ENCODE measurements around the gene MAP1LC3A.

MAP1LC3A gene

DNA sequence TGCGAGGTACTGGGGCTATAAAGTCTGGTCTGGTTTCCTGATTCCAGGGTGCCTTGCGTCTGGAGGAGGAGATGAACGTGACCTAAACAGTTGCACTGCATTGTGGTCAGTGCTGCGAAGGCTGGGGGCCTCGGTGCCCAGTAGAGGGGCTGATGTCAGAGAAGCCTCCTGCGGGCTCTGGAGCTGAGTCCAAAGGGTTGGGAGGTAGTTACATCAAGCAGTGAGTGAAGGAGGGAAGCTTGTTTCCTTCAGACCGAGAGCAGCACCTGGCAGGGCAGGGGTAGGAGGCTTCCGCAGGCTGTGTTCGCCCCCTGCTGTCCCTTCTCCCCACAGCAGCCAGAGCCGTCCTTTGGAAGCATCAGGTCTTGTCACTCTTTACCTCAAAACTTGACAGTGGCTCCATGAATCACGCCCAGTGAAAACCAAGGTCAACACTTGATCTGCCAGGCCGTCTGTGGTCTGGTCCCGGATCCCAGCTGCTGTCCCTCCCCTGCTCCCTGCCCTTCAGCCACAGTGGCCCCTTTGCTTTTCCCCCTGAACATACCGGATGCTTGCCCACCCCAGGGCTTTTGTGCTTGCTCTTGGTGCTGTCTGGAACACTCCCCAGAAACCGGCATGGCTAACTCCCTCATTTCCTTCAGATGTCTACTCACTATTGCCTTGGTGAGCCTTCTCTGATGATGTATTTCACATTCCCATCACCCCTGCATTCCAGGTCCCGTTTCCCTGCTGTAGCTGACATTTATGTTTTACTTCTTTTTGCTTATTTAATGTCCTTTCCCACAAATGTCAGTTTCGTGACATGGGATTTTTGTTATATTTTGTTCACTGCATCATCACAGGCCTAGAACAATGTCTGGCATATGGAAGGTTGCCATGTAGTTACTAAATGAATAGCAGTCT lies 35.3 kb upstream of the MAP1LC3A start:
- Mint-ChIP-seq H3K36me3 (ENCODE audit: low read depth) (peaks cover 33% of the 10 kb centered on the region), H3K27ac (no peak overlapping the region), H3K27me3 (ENCODE audit: low read depth) (no peaks in the 10 kb centered on the region), H3K9me3 (no peaks in the 10 kb centered on the region), H3K4me1 (ENCODE audit: low read depth) (peaks cover 10% of the 10 kb centered on the region), H3K4me3 (no peak overlapping the region)
- DNase-seq (ENCODE audit: low spot score) = peak; percentile 13

DNA sequence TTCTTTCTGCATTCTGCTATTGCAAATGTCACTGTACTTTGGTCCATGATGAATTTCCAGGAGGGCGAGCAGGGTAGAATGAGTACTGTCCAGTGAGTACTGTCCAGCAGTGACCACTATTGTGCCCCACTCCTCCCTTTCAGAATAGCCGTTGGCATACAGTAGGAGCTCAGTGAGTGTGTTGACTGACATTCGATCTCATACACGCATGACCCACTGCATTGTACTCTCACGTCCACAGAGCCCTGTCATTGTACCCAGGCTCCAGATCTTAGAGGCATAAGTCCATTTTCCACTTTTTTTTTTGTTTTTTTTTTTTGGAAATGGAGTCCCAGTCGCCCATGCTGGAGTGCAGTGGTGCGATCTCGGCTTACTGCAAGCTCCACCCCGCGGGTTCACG lies 34.1 kb upstream of the MAP1LC3A start:
- DNase-seq (ENCODE audit: low spot score) = no peak
- Mint-ChIP-seq H3K27me3 (ENCODE audit: low read depth) (no peaks in the 10 kb centered on the region), H3K27ac (no peak overlapping the region), H3K36me3 (ENCODE audit: low read depth) (peaks cover 39% of the 10 kb centered on the region), H3K4me1 (ENCODE audit: low read depth) (peaks cover 4% of the 10 kb centered on the region), H3K9me3 (no peaks in the 10 kb centered on the region), H3K4me3 (no peak overlapping the region)

DNA sequence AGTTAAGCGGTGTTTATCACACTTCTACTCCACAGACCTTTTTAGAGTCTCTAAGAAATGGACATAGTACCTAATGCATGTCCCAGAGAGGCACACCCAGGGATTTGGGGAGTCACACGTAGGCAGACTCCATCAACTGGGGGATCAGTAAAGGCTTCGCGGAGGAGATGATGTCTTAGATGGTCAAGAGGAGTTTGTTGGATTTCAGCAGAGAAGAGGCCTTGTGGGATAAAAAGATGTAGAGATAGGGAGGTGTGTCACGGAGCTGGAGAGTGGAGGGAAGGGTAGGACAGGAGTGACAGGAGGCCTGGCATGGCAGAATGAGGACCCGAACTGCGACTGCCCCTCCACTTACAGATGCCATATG lies 33.2 kb upstream of the MAP1LC3A start:
- no peak overlapping the region for H3K27ac Mint-ChIP-seq
- no peaks in the 10 kb centered on the region for H3K9me3 Mint-ChIP-seq
- H3K27me3 Mint-ChIP-seq (ENCODE audit: low read depth) = no peaks in the 10 kb centered on the region
- no peak for DNase-seq (ENCODE audit: low spot score)
- peaks cover 42% of the 10 kb centered on the region for H3K36me3 Mint-ChIP-seq (ENCODE audit: low read depth)
- H3K4me1 Mint-ChIP-seq (ENCODE audit: low read depth) = peaks cover 4% of the 10 kb centered on the region
- H3K4me3 Mint-ChIP-seq = no peak overlapping the region

DNA sequence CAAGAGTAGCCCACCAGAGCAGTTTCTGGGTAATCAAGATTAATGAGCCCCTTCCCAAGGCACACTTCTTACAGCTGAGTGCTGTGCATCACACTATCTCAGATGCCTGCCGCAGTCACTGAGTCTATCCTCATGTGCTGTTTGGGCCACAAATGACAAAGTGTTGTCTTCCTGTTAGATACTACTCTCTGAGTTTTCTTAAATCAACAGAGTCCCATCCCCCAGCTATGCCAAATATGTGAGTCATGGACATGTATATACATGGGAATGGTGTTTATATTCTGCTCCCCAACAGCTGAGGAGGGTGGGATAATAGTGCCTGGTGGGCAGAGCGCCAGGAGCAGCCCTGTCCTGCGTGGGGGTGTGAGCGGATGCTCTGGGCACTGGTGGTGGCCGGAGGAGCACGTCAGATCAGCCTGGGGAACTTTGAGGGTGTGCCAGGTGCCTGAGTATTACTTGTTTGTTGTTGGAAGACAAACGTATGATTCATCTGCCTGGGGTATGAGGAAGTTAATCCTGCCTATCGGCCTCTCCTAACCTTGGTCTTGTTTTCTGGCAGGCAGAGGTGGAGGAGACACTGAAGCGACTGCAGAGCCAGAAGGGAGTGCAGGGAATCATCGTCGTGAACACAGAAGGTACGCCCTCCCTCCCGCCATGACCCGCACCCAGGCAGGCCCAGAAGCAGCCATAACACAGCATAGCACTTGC lies 32.7 kb upstream of the MAP1LC3A start:
- peaks cover 4% of the 10 kb centered on the region for H3K4me1 Mint-ChIP-seq (ENCODE audit: low read depth)
- no peak overlapping the region for H3K27ac Mint-ChIP-seq
- H3K4me3 Mint-ChIP-seq = no peak overlapping the region
- no peaks in the 10 kb centered on the region for H3K9me3 Mint-ChIP-seq
- H3K36me3 Mint-ChIP-seq (ENCODE audit: low read depth) = peaks cover 45% of the 10 kb centered on the region
- DNase-seq (ENCODE audit: low spot score) = no peak
- H3K27me3 Mint-ChIP-seq (ENCODE audit: low read depth) = no peaks in the 10 kb centered on the region

DNA sequence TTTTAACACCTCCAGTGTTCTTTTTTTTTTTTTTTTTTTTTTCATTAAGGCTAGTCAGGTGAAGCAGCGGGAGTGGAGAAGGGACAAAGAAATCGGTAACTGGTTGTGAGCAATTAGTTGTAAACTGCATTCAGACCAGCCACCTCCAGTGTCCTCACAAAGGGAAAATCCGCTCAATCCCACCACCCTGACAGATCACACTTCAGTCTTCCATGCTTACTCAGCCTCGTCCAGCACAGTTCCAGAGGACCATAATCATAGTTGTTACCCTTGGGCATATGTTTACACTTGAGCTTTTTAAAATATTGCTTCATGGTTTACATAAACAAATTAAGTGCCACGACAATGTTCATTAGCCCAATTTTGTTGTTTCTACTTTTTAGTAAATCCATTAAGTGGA lies 32.1 kb upstream of the MAP1LC3A start:
- Mint-ChIP-seq H3K4me1 (ENCODE audit: low read depth) (peaks cover 4% of the 10 kb centered on the region), H3K27me3 (ENCODE audit: low read depth) (no peaks in the 10 kb centered on the region), H3K36me3 (ENCODE audit: low read depth) (peaks cover 47% of the 10 kb centered on the region), H3K4me3 (no peak overlapping the region), H3K9me3 (no peaks in the 10 kb centered on the region), H3K27ac (no peak overlapping the region)
- DNase-seq (ENCODE audit: low spot score) = no peak

DNA sequence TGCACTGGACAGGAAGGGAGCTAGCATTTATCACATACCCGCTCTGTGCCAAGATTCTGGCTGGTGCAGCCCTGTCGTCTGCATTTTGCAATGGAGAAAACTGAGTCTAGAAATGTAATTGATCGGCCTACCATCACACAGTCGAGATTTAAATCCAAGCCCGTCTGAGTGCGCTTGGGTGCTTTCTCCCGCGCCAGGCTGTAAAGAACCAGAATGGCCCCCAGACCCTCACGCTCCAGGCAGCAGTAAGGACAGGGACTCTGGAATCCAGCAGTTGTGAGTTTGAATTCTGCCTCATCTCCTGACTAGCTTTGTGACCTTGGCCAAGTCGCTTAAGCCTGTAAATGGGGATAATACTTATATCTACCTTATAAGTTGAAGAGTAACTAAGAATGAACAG lies 31.5 kb upstream of the MAP1LC3A start:
- Mint-ChIP-seq H3K27ac (no peak overlapping the region), H3K27me3 (ENCODE audit: low read depth) (no peaks in the 10 kb centered on the region), H3K9me3 (no peaks in the 10 kb centered on the region), H3K36me3 (ENCODE audit: low read depth) (peaks cover 47% of the 10 kb centered on the region), H3K4me1 (ENCODE audit: low read depth) (peaks cover 3% of the 10 kb centered on the region), H3K4me3 (no peak overlapping the region)
- DNase-seq (ENCODE audit: low spot score) = no peak

DNA sequence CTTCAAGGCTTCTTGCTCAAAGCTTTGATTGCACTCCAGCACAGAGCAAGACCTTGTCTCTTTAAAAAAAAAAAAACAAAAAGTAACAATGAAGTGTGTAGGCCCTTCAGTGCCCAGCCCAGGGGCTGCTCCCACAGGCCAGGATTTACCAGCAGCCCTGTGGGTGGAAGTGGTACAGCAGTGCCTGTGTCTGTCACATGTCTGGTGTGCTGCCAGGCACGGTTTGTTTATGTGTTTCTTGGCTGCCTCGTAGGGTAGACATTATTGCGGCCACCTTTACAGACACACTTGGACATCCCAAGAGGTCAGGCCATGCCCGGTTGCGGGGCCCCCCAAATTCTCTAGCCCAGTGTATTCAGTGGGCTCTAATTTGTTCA lies 29.6 kb upstream of the MAP1LC3A start:
- no peaks in the 10 kb centered on the region for H3K9me3 Mint-ChIP-seq
- H3K4me1 Mint-ChIP-seq (ENCODE audit: low read depth) = no peaks in the 10 kb centered on the region
- peaks cover 43% of the 10 kb centered on the region for H3K36me3 Mint-ChIP-seq (ENCODE audit: low read depth)
- H3K27ac Mint-ChIP-seq = no peak overlapping the region
- no peaks in the 10 kb centered on the region for H3K27me3 Mint-ChIP-seq (ENCODE audit: low read depth)
- DNase-seq (ENCODE audit: low spot score) = no peak
- no peak overlapping the region for H3K4me3 Mint-ChIP-seq

DNA sequence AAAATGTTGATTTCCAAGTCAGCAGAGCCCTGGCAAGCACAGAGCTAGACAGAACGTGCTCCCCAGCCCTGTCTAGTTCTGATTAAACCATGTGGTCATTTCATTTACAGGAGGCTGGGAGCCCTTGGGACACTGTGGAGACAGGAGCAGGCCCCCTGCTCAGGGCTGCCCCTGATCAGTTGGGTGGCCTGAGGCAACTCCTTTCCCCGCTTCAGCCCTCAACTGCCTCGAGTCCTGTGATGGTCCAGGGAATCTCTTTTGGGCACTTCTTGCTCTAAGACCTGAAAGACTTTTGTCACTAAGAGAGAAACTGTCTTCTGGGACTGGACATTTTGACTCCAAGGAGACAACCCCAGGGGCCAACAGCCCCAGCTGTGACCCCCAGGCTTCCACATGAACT lies 28.8 kb upstream of the MAP1LC3A start:
- peaks cover 46% of the 10 kb centered on the region for H3K36me3 Mint-ChIP-seq (ENCODE audit: low read depth)
- no peaks in the 10 kb centered on the region for H3K9me3 Mint-ChIP-seq
- no peaks in the 10 kb centered on the region for H3K27me3 Mint-ChIP-seq (ENCODE audit: low read depth)
- H3K27ac Mint-ChIP-seq = no peak overlapping the region
- DNase-seq (ENCODE audit: low spot score) = no peak
- H3K4me3 Mint-ChIP-seq = no peak overlapping the region
- H3K4me1 Mint-ChIP-seq (ENCODE audit: low read depth) = no peaks in the 10 kb centered on the region

DNA sequence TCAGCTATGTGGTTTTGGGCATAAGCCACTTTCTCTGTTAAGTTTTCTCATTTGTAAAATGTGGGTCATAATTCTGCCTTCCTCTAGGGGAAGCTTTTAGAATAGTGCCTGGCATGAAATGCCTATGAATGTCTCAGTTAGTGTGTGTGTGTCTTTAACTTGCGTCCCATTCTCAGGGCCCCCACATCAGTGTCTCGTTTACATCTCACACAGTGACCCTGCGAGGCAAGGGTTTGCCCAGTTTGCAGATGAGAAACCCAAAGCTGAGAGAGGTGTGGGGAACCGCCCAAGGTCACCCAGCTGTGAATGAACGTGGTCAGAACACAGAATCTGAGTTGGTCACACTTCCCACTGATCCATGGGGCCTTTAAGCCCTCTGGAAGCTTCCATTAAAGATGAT lies 28.2 kb upstream of the MAP1LC3A start:
- no peak for DNase-seq (ENCODE audit: low spot score)
- Mint-ChIP-seq H3K9me3 (no peaks in the 10 kb centered on the region), H3K27me3 (ENCODE audit: low read depth) (no peaks in the 10 kb centered on the region), H3K27ac (no peak overlapping the region), H3K36me3 (ENCODE audit: low read depth) (peaks cover 44% of the 10 kb centered on the region), H3K4me1 (ENCODE audit: low read depth) (no peaks in the 10 kb centered on the region), H3K4me3 (no peak overlapping the region)

DNA sequence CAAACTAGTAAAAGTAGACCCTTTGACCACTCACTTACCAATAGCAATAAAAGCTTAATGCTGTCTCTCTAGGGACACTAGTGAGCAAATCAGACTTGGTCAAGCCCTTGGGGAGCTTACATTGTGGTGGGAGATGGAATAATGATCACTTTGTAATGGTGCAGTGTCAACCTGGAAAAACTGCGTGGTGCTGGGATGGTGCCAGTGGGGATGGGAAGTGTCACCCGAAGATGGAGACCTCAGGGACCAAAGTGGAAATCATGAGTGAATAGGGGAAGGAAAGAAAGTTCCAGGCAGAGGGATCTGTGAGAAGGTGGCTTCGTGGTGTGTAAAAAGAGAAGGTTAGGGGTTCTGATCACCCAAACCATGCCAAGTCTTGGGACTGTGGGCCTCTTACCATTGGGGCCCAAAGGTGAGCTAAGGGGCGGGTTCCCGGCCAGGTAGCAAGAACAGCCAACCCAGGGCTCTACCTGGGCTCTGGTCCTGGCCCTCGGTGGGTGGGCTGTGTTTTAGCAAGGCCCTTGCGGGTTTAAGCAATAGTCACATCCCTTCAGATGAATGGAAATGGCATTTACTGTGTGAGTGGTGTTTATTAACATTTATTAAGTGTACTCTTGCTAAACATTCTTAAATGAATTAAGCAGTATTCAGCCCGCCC lies 26.8 kb upstream of the MAP1LC3A start:
- Mint-ChIP-seq H3K4me3 (no peak overlapping the region), H3K27me3 (ENCODE audit: low read depth) (no peaks in the 10 kb centered on the region), H3K4me1 (ENCODE audit: low read depth) (no peaks in the 10 kb centered on the region), H3K9me3 (no peaks in the 10 kb centered on the region), H3K27ac (no peak overlapping the region), H3K36me3 (ENCODE audit: low read depth) (peaks cover 48% of the 10 kb centered on the region)
- no peak for DNase-seq (ENCODE audit: low spot score)

DNA sequence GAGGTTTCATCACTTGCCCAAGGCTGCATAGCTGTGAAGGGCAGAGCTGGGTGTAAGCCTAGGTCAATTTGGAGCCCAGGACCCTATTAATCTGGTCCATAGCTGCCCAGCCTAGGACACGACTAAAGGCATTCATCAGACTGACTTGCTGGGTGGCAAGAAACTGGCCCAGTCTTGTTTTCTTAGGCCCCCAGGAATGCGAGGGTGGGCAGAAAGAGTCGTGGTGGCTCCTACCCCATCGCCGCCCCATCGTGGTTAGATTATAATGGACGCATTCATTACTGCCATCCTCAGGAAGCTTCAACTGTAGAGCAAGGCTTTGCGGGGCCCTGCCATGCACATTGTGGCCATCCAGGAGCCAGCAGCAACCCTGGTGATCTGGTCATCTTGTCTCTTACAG lies 26.2 kb upstream of the MAP1LC3A start:
- Mint-ChIP-seq H3K27ac (no peak overlapping the region), H3K27me3 (ENCODE audit: low read depth) (no peaks in the 10 kb centered on the region), H3K9me3 (no peaks in the 10 kb centered on the region), H3K4me3 (no peak overlapping the region), H3K4me1 (ENCODE audit: low read depth) (no peaks in the 10 kb centered on the region), H3K36me3 (ENCODE audit: low read depth) (peaks cover 48% of the 10 kb centered on the region)
- DNase-seq (ENCODE audit: low spot score) = no peak

DNA sequence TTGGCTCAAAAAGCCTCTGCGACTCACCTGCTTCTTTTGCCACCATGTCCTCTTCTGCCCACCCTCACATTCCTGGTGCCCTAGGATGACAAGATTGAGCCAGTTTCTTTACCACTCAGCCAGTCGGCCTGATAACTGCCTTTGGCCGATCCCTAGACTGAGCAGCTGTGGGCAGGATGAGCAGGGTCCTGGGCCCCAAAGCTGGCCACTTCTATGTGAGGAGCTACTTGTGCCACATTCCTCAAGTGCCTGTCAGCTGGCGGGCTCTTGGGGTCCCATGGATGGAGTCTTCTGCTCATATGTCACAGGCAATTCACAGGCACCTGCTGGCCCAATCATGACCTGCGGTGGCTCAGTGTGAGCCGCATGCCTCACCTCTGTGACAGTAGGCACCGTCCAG lies 25.8 kb upstream of the MAP1LC3A start:
- no peak overlapping the region for H3K4me3 Mint-ChIP-seq
- no peaks in the 10 kb centered on the region for H3K9me3 Mint-ChIP-seq
- no peaks in the 10 kb centered on the region for H3K4me1 Mint-ChIP-seq (ENCODE audit: low read depth)
- peaks cover 44% of the 10 kb centered on the region for H3K36me3 Mint-ChIP-seq (ENCODE audit: low read depth)
- no peaks in the 10 kb centered on the region for H3K27me3 Mint-ChIP-seq (ENCODE audit: low read depth)
- no peak for DNase-seq (ENCODE audit: low spot score)
- no peak overlapping the region for H3K27ac Mint-ChIP-seq

DNA sequence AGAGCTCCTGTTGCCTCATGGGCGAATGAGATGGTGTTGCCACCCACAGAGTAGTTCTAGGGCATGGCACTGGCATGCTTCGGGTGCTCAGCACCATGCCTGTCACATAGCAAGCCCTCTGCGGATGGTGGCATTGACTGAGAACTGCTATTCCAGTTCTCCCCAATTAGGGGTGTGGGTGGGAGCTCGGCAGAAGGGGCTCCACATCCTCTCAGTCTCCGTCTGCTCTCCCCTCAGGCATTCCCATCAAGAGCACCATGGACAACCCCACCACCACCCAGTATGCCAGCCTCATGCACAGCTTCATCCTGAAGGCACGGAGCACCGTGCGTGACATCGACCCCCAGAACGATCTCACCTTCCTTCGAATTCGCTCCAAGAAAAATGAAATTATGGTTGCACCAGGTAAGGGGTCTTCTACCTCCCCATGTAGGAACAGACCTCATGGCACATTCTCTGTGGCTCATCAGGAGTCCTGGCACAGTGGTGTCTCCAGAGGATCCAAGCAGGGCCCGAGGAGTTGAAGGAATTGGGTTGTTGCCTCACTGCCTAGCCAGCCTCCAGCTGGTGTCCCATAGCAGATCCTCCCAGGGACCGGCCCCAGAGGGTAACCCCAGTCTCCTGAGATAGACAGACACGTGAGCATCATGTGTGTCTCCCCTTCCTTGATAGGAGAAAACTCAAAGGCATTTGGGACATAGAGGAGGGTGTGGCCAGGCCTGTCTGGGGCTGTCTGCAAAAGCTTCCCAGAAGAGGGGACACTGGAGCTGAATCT lies 23.9 kb upstream of the MAP1LC3A start:
- Mint-ChIP-seq H3K27ac (no peak overlapping the region), H3K9me3 (no peaks in the 10 kb centered on the region)

More for the DNA sequence above, 23.9 kb upstream of the MAP1LC3A start:
- H3K36me3 Mint-ChIP-seq (ENCODE audit: low read depth) = peaks cover 37% of the 10 kb centered on the region
- no peak for DNase-seq (ENCODE audit: low spot score)
- H3K4me3 Mint-ChIP-seq = no peak overlapping the region
- H3K4me1 Mint-ChIP-seq (ENCODE audit: low read depth) = peaks cover 2% of the 10 kb centered on the region
- H3K27me3 Mint-ChIP-seq (ENCODE audit: low read depth) = no peaks in the 10 kb centered on the region

Measured in T-helper 2 cell treated with Interferon-gamma antibody and Interleukin-4, amounts not matched to agents 5 μg/mL and 100 μg/mL, for 36 hours (primary cell).